ENCODE data around the gene GTF2E1. TPM values are rescaled to one million over a fixed set of nuclear protein-coding genes. Genes with fewer than 3 reads are reported as not detected.

Gene GTF2E1
- total RNA-seq: 10 to 100 TPM; 11.7 to 13.6 (median 12.0) TPM
- long read RNA-seq, donor 1, transcript GTF2E1-201 (5 exons, 3,012 nt): major isoform, 5 of 6 reads
- long read RNA-seq, donor 1, partial matches to known transcripts: 0 of 6 reads
- long read RNA-seq, donor 1, other reads (novel, unspliced or antisense): 1 of 6 reads
- long read RNA-seq, donor 2, partial matches to known transcripts: 0 of 3 reads
- long read RNA-seq, donor 2, other reads (novel, unspliced or antisense): 0 of 3 reads

DNA sequence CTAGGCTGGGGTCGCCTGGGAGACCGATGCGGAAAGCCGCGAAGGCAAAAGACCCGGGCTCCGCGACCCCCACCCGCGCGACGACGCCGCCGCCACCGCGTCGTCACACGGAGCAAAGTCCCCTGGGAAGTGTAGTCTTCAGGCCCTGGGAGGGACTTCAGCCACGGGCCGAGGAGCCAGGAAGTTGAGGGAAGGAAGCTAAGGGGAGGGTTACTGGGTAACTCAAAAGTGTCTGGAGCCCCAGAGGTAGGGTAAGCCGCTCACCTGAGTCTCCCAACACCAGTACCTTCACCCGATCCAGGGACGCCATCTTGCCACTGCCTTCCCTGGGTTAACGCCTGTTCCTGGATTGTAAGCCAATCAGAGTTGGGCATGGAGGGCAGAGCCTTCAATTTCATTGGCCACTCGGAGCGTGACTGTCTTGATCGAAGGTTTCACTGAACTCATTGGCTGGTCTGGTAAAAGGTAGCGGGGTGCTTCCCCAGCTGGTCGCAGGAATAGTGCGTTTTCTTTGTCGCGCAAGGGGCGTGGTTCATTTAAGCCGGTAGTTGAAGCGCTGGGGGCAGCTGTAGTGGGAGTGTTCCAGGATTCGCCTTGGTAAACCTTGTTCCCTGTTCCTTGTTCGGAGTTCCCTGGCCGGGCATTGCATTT is at the start of gene GTF2E1, which contains the start of gene RABL3:
TSS of gene GTF2E1 (plus strand) at position 547 of the 651 bp plus-strand sequence. CDS start 7,809 bp downstream, outside the sequence.
TSS of gene RABL3 (minus strand) at position 319 of the 651 bp plus-strand sequence. CDS start at position 310, 9 bp downstream.
- Histone ChIP-seq H3K4me3 (peak within 1 kb of the TSS; percentile 76), H3K36me3 (ENCODE audit: low read depth) (no peaks in the 10 kb centered on the region), H3K4me1 (ENCODE audit: low read depth) (peaks cover 7% of the 10 kb centered on the region), H3K9me3 (peaks cover 3% of the 10 kb centered on the region)
- TF ChIP-seq, protein P1, sequence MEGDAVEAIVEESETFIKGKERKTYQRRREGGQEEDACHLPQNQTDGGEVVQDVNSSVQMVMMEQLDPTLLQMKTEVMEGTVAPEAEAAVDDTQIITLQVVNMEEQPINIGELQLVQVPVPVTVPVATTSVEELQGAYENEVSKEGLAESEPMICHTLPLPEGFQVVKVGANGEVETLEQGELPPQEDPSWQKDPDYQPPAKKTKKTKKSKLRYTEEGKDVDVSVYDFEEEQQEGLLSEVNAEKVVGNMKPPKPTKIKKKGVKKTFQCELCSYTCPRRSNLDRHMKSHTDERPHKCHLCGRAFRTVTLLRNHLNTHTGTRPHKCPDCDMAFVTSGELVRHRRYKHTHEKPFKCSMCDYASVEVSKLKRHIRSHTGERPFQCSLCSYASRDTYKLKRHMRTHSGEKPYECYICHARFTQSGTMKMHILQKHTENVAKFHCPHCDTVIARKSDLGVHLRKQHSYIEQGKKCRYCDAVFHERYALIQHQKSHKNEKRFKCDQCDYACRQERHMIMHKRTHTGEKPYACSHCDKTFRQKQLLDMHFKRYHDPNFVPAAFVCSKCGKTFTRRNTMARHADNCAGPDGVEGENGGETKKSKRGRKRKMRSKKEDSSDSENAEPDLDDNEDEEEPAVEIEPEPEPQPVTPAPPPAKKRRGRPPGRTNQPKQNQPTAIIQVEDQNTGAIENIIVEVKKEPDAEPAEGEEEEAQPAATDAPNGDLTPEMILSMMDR (IDR thresholded peaks at IDR 0.05): no peak
- peak; percentile 96 to 99 (median 97) for DNase-seq
- ATAC-seq: peak; percentile 99
- intact Hi-C loops (cut with DNase I, micrococcal nuclease): no loop called here

DNA sequence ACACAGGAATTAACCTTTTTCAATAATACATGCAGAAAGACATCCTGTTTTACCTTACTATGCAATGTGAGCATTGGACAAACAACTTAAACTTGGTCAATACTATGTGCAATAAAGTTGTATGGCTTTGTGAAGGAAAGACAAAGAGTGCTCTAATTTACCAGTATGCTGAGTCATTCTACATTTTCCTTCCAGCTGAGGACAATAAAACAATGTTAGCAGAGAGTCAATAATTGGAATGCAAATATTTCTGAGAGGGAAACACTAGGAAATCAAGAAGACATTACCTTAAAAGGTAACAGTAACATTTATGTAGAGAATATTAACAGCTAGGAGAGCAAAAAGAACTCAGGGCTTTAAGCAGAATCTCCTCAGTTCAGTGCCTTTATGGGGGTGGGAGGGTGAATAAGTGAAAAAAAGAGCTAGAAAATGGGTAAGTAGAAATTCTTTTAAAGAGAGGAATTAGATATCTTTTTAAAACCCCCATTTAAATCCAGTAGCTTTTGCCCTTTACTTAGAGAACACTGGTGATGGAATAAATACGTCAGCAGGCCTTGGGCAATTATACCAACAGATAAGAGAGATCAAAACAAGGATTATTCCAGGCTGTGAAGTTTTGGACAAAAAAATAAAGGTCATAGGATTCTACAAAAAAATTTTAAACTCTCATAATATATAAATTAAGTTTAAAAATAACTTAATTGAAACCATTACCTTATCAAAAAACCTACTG is 48.9 kb upstream of the GTF2E1 start:
- H3K4me1 ChIP-seq (ENCODE audit: low read depth): no peaks in the 10 kb centered on the region
- H3K36me3 ChIP-seq (ENCODE audit: low read depth): no peaks in the 10 kb centered on the region
- DNase-seq: no peak
- H3K9me3 ChIP-seq: no peaks in the 10 kb centered on the region
- ATAC-seq: peak; percentile 99
- TF ChIP-seq, protein P1 (IDR thresholded peaks at IDR 0.05): no peak
- intact Hi-C loops (cut with DNase I, micrococcal nuclease): no loop called here
- peak overlapping the region; percentile 3 for H3K4me3 ChIP-seq

DNA sequence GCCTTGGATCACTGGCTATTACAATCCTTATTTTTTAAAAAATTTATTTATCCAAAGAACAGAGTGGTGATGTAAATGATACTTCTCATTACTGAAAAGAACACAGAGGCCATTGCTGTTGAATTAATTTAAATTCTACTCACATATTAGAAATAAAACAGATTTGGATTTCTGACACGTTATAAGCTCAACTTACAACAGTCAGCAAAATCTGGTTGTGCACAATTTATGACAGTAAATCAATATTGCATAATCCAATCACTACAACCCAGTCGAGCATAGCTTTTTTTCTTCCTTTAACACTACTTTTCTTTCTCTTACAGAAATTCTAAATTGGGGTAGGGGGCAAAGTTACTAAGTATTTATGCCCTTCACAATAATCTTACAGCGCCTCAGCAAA is 43.2 kb upstream of the GTF2E1 start:
- TF ChIP-seq, protein P1 (IDR thresholded peaks at IDR 0.05): no peak
- Histone ChIP-seq H3K9me3 (no peaks in the 10 kb centered on the region), H3K4me1 (ENCODE audit: low read depth) (no peaks in the 10 kb centered on the region), H3K36me3 (ENCODE audit: low read depth) (no peaks in the 10 kb centered on the region), H3K4me3 (no peak overlapping the region)
- intact Hi-C loops (cut with DNase I, micrococcal nuclease): no loop called here
- no peak for ATAC-seq
- DNase-seq: no peak

DNA sequence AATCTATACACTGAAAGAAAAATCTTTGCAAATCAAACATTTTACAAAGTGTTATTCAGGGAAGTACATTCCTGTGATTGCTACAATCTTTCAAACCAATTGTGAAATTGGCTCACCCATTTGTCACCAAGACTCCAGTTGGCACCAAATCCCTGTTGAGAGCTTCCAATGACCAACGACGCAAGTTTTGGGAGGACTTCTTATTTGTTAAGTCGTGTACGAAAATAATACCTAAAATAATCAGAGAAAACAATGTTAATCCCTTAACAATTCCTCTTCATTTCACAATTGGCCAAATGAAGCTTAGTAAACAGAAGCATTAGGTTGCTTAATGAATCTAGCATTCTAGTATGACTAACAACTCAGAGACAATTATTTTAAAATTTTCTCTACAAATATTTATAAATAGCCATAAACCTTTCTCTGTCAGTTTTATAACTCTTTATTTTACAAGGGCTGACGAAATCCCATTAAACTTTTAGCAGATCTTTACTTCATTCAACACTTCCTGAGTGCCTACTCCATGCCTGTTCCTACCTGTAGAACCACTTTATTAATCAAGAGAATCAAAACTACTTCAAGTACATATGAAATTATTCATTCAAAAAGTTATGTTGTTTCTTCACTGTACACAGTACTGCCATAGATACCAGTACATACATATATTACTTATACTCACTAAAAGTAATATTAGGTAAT is 36.5 kb upstream of the GTF2E1 start:
- Histone ChIP-seq H3K36me3 (ENCODE audit: low read depth) (no peaks in the 10 kb centered on the region), H3K4me1 (ENCODE audit: low read depth) (no peaks in the 10 kb centered on the region), H3K9me3 (no peaks in the 10 kb centered on the region), H3K4me3 (no peak overlapping the region)
- intact Hi-C loops (cut with DNase I, micrococcal nuclease): no loop called here
- DNase-seq (no peak), ATAC-seq (no peak)
- TF ChIP-seq, protein P1 (IDR thresholded peaks at IDR 0.05): no peak

DNA sequence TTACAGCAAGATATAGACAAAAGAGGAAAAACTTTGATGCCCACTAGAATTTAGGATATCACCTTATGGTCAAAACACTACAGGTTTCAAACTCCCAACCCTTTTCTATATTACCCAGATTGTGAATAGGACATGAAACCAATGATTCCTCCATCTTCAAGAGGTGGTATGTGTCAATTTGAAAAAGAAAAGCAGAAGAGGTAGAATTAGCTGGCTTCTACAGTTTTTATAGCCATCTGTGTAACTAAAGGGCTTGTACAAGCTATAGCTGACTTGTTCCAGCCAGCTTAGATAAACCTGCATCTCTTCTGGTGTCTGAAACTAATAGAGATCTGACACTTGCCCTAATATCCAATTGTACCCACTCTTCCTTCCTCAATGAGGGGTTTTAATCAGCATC is 35.6 kb upstream of the GTF2E1 start:
- no peak for DNase-seq
- TF ChIP-seq, protein P1 (IDR thresholded peaks at IDR 0.05): no peak
- no peaks in the 10 kb centered on the region for H3K4me1 ChIP-seq (ENCODE audit: low read depth)
- no peak for ATAC-seq
- no peaks in the 10 kb centered on the region for H3K36me3 ChIP-seq (ENCODE audit: low read depth)
- intact Hi-C loops (cut with DNase I, micrococcal nuclease): no loop called here
- no peaks in the 10 kb centered on the region for H3K9me3 ChIP-seq
- H3K4me3 ChIP-seq: no peak overlapping the region
